Measurements from ENCODE around the gene RPL15.

RPL15 gene

DNA sequence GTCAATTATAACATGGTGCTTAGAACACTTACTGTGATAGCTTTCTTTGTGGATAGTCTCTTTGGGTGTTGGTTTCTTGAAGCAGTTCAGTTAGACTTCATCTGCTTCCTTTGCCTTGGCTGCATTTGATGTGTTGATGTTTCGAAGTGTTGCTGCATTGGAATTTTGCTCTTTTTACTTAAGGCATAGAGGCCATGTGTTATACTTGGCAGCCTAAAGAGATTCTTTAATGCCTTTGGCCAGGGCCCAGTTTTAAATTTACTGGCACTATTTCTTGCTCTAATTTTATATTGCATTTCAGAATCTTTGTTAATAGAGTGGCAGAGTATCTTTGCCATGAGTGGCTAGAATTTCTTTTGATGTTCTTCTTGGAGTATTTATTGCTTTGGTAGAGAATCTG, 49.4 kb downstream of the RPL15 start:
- no peak for FAIRE-seq

DNA sequence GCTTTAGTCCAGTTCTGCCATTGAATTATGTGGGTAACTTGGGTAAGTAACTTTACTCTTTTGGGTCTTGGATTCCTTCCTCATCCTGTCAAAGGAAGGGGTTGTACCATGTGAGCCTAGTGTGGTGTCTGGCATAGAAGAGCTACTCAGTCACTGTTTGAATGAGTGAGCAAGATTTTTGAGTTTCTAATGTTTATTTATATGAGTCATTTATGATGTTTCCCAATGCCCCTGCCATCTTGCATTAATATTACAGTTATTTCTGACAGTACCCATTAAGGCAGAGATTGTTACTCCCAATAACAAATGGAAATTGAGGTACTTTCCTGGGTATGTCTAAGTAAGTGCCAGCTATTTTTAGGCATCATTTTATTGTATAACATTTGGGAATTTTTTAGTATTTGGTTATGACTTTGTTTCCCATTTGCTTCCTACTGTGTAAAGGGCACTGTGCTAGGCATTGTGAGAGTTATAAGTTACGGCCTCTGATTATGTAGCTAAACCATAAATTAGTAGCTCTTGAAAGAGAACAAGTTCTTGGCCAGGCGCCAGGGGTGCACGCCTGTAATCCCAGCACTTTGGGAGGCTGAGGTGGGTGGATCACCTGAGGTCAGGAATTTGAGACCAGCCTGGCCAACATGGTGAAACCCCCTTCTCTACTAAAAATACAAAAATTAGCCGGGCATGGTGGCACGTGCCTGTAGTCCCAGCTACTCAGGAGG, 51.7 kb downstream of the RPL15 start:
- FAIRE-seq = no peak

DNA sequence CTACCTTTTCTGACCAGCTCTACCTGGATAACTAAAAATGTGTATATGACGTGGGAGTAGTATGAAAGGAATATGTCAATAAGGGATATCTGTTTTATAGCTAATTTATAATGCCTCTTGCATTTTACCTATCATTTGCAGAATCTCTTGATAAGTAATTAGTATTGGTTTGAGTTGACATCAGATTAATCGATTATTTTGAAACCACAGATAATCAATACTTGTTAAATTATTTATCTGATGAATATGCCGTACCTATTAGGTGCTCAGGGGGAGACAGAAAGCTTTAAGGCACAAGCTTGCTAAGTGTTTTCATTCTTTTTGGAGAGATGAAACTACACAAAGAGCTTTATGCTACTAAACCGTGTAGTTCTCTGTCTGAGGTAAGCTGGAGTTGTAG, 52.5 kb downstream of the RPL15 start:
- no peak for FAIRE-seq

Data from G401.6 (cell line).